Lower lobe of right lung (tissue), 2 donors: ENCODE results near the gene PMIS2. TPM values are rescaled to one million over a fixed set of nuclear protein-coding genes. Genes with fewer than 3 reads are reported as not detected.
A peak's percentile ranks its signal among the peaks of the same experiment; 100 is the strongest.

ENCODE experiments used
- ATAC-seq, 2 donors: fragments of 200-7000 bp; cut with Tn5 transposase; one replicate each; pipeline ENCODE4 v1.9.1; 2020 to 2022; ENCODE audit warnings: mild to moderate bottlenecking in 2 of 2, moderate library complexity in 2 of 2
- DNase-seq: peaks from one replicate; pipeline ENCODE4 v3.0.0-alpha.2; 2020
- H3K27ac ChIP-seq: fragments of 200-600 bp; one replicate; pipeline ENCODE4 v1.8.0; 2022
- H3K27me3 ChIP-seq: fragments of 200-600 bp; one replicate; pipeline ENCODE4 v1.8.0; 2022; ENCODE audit warnings: low read depth
- H3K36me3 ChIP-seq: fragments of 200-600 bp; one replicate; pipeline ENCODE4 v1.8.0; 2022; ENCODE audit warnings: mild to moderate bottlenecking
- H3K4me1 ChIP-seq: fragments of 200-600 bp; one replicate; pipeline ENCODE4 v1.8.0; 2022
- H3K4me3 ChIP-seq: fragments of 200-600 bp; one replicate; pipeline ENCODE4 v1.8.0; 2022; ENCODE audit warnings: mild to moderate bottlenecking
- H3K9me3 ChIP-seq: fragments of 200-600 bp; one replicate; pipeline ENCODE4 v1.8.0; 2022
- CTCF ChIP-seq: fragments of 200-600 bp; IDR thresholded peaks from one replicate; pipeline ENCODE4 v1.8.0; 2022; ENCODE audit warnings: antibody characterized with exemption, mild to moderate bottlenecking
- intact Hi-C: fragments of 100-400 bp; cut with DNase I; formaldehyde crosslinking; loops from one replicate; pipeline ENCODE4 v1.11.0; 2022
- total RNA-seq: library from RNA; stranded (reverse); fragmentation: NEBNext Ultra II Directional; extraction: Animal tissue kit (Norgen Biotek cat#: 25700); gene quantifications from one replicate; pipeline ENCODE4 v1.2.1, GENCODE V29; 2021
- donor health status: DM: no; HTN: yes; CAD: no; lungs with severe emphysema.

Gene PMIS2
- total RNA-seq, 1 donor from 2014 or later = not detected

- intact Hi-C loops = no loop called here
- H3K27ac ChIP-seq = no peak overlapping the region
- no peaks in the 10 kb centered on the region for H3K9me3 ChIP-seq
- DNase-seq = no peak
- peak in 1 of 2 donors; percentile 5 for ATAC-seq
- H3K4me3 ChIP-seq = peak overlapping the region; percentile 48
- H3K4me1 ChIP-seq = peaks cover 7% of the 10 kb centered on the region
- no peaks in the 10 kb centered on the region for H3K36me3 ChIP-seq
- peaks cover 37% of the 10 kb centered on the region for H3K27me3 ChIP-seq
- no peak for TF ChIP-seq CTCF
Observed at GRCh38 chr19:35558400-35559280, 27.3 kb upstream of the PMIS2 start.

GRCh38 chr19:35559281-35559659 lies 26.7 kb upstream of the PMIS2 start:
- peaks cover 37% of the 10 kb centered on the region for H3K27me3 ChIP-seq
- intact Hi-C loops = no loop called here
- peaks cover 7% of the 10 kb centered on the region for H3K4me1 ChIP-seq
- no peaks in the 10 kb centered on the region for H3K36me3 ChIP-seq
- TF ChIP-seq CTCF = no peak
- no peak for DNase-seq
- no peak overlapping the region for H3K4me3 ChIP-seq
- no peak overlapping the region for H3K27ac ChIP-seq
- no peak for ATAC-seq
- no peaks in the 10 kb centered on the region for H3K9me3 ChIP-seq

GRCh38 chr19:35559781-35560180 lies 26.2 kb upstream of the PMIS2 start:
- no peak overlapping the region for H3K4me3 ChIP-seq
- H3K9me3 ChIP-seq = no peaks in the 10 kb centered on the region
- intact Hi-C loops = no loop called here
- TF ChIP-seq CTCF = no peak
- ATAC-seq (no peak), DNase-seq (no peak)
- H3K36me3 ChIP-seq = no peaks in the 10 kb centered on the region
- H3K27me3 ChIP-seq = peaks cover 37% of the 10 kb centered on the region
- peaks cover 7% of the 10 kb centered on the region for H3K4me1 ChIP-seq
- H3K27ac ChIP-seq = no peak overlapping the region

GRCh38 chr19:35560271-35560670 lies 25.7 kb upstream of the PMIS2 start:
- Histone ChIP-seq H3K27me3 (peaks cover 37% of the 10 kb centered on the region), H3K4me1 (peaks cover 7% of the 10 kb centered on the region), H3K9me3 (no peaks in the 10 kb centered on the region), H3K4me3 (no peak overlapping the region), H3K27ac (no peak overlapping the region), H3K36me3 (no peaks in the 10 kb centered on the region)
- intact Hi-C loops = no loop called here
- no peak for TF ChIP-seq CTCF
- no peak for DNase-seq
- ATAC-seq = no peak

GRCh38 chr19:35560677-35561076 lies 25.3 kb upstream of the PMIS2 start:
- TF ChIP-seq CTCF = no peak
- DNase-seq = no peak
- ATAC-seq = no peak
- intact Hi-C loops = no loop called here
- Histone ChIP-seq H3K4me3 (no peak overlapping the region), H3K27ac (no peak overlapping the region), H3K4me1 (peaks cover 7% of the 10 kb centered on the region), H3K27me3 (peaks cover 37% of the 10 kb centered on the region), H3K9me3 (no peaks in the 10 kb centered on the region), H3K36me3 (no peaks in the 10 kb centered on the region)
